ENCODE results near the gene WWOX. TPM values are rescaled to one million over a fixed set of nuclear protein-coding genes. Genes with fewer than 3 reads are reported as not detected.

Gene WWOX
- total and polyA plus RNA-seq, 2 of the 8 experiments (the other 6 are each of a cell fraction or from before 2014, with no cell fraction given): 5.4 to 16.7 TPM

GRCh38 chr16:79257953-79258490 lies 1158.6 kb downstream of the WWOX start:
- Histone ChIP-seq H3K56ac (replicated peaks; ENCODE audit: insufficient read length, low read depth, low read length) (no peak overlapping the region), H3K27ac (ENCODE audit: low read depth, low read length) (no peak overlapping the region), H2BK12ac (ENCODE audit: low read depth, low read length) (no peak overlapping the region), H4K20me1 (replicated peaks in 1 of 2; ENCODE audit: control insufficient read depth in 1 of 2, insufficient read depth in 2 of 2, low read length in 2 of 2) (no peaks in the 10 kb centered on the region), H3K79me2 (ENCODE audit: control insufficient read depth in 1 of 2, insufficient read depth in 2 of 2, low read length in 2 of 2) (no peaks in the 10 kb centered on the region), H2BK15ac (ENCODE audit: low read length) (no peak overlapping the region), H3K18ac (ENCODE audit: extremely low read depth, low read length) (no peak overlapping the region), H2BK5ac (ENCODE audit: low read depth, low read length) (no peak overlapping the region), H3K14ac (ENCODE audit: insufficient read length) (no peak overlapping the region), H2AK5ac (ENCODE audit: low read depth, low read length) (no peak overlapping the region), H2BK20ac (ENCODE audit: low read length) (no peak overlapping the region), H3K23ac (ENCODE audit: insufficient read length) (no peak overlapping the region), H3K4me3 (ENCODE audit: extremely low read depth in 1 of 4, insufficient read depth in 2 of 4, low read depth in 3 of 4, low read length in 4 of 4) (no peak overlapping the region), H2BK120ac (replicated peaks; ENCODE audit: low read depth, low read length) (no peak overlapping the region), H3K9ac (replicated peaks in 1 of 4; ENCODE audit: extremely low read depth in 1 of 4, low read depth in 3 of 4, low read length in 3 of 4) (no peak overlapping the region), H4K91ac (replicated peaks; ENCODE audit: insufficient read length, low read length) (no peak overlapping the region), H3K9me3 (ENCODE audit: insufficient read depth in 2 of 2, low read depth in 1 of 2, low read length in 1 of 2) (no peaks in the 10 kb centered on the region), H3K4ac (replicated peaks; ENCODE audit: insufficient read length, low read depth, low read length) (no peak overlapping the region), H3K79me1 (ENCODE audit: low read depth, low read length) (no peaks in the 10 kb centered on the region), H3K27me3 (replicated peaks in 1 of 4; ENCODE audit: control insufficient read depth in 3 of 4, extremely low read depth in 1 of 4, insufficient read depth in 3 of 4, low read length in 3 of 4) (no peaks in the 10 kb centered on the region), H3K4me1 (replicated peaks in 1 of 4; ENCODE audit: control insufficient read depth in 3 of 4, insufficient read depth in 4 of 4, low read length in 3 of 4) (no peaks in the 10 kb centered on the region), H3K4me2 (ENCODE audit: insufficient read depth in 1 of 2, low read depth in 2 of 2, low read length in 2 of 2) (no peak overlapping the region), H4K8ac (ENCODE audit: extremely low read depth, insufficient read depth, low read length) (no peak overlapping the region), H2AFZ (ENCODE audit: low read length) (no peak overlapping the region), H3K36me3 (ENCODE audit: control insufficient read depth in 2 of 4, insufficient read depth in 4 of 4, low read length in 3 of 4) (no peaks in the 10 kb centered on the region), H3K23me2 (ENCODE audit: low read depth, low read length) (no peaks in the 10 kb centered on the region), H4K5ac (ENCODE audit: insufficient read length, low read depth, low read length) (no peak overlapping the region)
- TF ChIP-seq CBX8 (IDR thresholded peaks at IDR 0.05; ENCODE audit: borderline replicate concordance, low read depth, low read length): no peak
- no peak for TF ChIP-seq SUZ12 (IDR thresholded peaks at IDR 0.05; ENCODE audit: low read length)
- no peak for TF ChIP-seq CTBP2 (IDR thresholded peaks at IDR 0.05; ENCODE audit: borderline replicate concordance, insufficient read depth, insufficient read length, low read length)
- TF ChIP-seq RNF2 (IDR thresholded peaks at IDR 0.05; ENCODE audit: borderline replicate concordance, low read depth, low read length, missing control alignments, poor library complexity, severe bottlenecking): no peak
- TF ChIP-seq, protein P1, sequence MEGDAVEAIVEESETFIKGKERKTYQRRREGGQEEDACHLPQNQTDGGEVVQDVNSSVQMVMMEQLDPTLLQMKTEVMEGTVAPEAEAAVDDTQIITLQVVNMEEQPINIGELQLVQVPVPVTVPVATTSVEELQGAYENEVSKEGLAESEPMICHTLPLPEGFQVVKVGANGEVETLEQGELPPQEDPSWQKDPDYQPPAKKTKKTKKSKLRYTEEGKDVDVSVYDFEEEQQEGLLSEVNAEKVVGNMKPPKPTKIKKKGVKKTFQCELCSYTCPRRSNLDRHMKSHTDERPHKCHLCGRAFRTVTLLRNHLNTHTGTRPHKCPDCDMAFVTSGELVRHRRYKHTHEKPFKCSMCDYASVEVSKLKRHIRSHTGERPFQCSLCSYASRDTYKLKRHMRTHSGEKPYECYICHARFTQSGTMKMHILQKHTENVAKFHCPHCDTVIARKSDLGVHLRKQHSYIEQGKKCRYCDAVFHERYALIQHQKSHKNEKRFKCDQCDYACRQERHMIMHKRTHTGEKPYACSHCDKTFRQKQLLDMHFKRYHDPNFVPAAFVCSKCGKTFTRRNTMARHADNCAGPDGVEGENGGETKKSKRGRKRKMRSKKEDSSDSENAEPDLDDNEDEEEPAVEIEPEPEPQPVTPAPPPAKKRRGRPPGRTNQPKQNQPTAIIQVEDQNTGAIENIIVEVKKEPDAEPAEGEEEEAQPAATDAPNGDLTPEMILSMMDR (IDR thresholded peaks at IDR 0.05; ENCODE audit: control extremely low read depth in 1 of 3, insufficient read depth in 1 of 3, low read depth in 1 of 3, low read length in 3 of 3): no peak
- TF ChIP-seq TBP (IDR thresholded peaks at IDR 0.05; ENCODE audit: low read depth, low read length): no peak
- TF ChIP-seq RBBP5 (IDR thresholded peaks at IDR 0.05; ENCODE audit: borderline replicate concordance, low read depth, low read length): no peak
- TF ChIP-seq GTF2F1 (IDR thresholded peaks at IDR 0.05; ENCODE audit: borderline replicate concordance, low read depth, low read length): no peak
- no peak for TF ChIP-seq MAFK (IDR thresholded peaks at IDR 0.05; ENCODE audit: low read depth, low read length)
- DNase-seq (ENCODE audit: low read depth in 1 of 2, low spot score in 2 of 2): no peak
- FAIRE-seq: no peak
- WGBS, 2 experiments (ENCODE audit: extremely low coverage in 1 of 2, insufficient coverage in 1 of 2, insufficient read length in 1 of 2, insufficient replicate concordance in 2 of 2, low coverage in 1 of 2, low lambda C conversion rate in 2 of 2, missing lambda C conversion rate in 1 of 2): 91% methylated on average over 10 of the region's 10 CpGs; no CpG with 5 or more reads in 1 of the 2 experiments
- ChIA-PET CTCF (ENCODE audit: partially characterized antibody) (no interaction called here), POLR2A (ENCODE audit: partially characterized antibody) (no interaction called here)

Measured in H1 (cell line).